H1 (cell line): Measurements from ENCODE around the gene PANX2. TPM values are rescaled to one million over a fixed set of nuclear protein-coding genes. Genes with fewer than 3 reads are reported as not detected.
A peak's percentile ranks its signal among the peaks of the same experiment; 100 is the strongest.

Experiments used
- SIN3A ChIP-seq, 2 experiments: IDR thresholded peaks in 1 of 2; conservative IDR thresholded peaks in 1 of 2; 2 replicates each; pipeline ENCODE4 v1.6.1; 2011 to 2012; ENCODE audit warnings: low read length in 2 of 2, improper control_type of control experiment in 1 of 2, low read depth in 1 of 2, mild to moderate bottlenecking in 1 of 2
- TAF1 ChIP-seq: IDR thresholded peaks from 2 replicates; pipeline ENCODE4 v1.6.1; 2011; ENCODE audit warnings: mild to moderate bottlenecking, low read depth, low read length
- polyA plus RNA-seq, 7 experiments: library from polyadenylated mRNA; depleted of rRNA in 3 of 7; stranded (reverse) in 5 of 7; unstranded in 2 of 7; fragments of >200 nt in 5 of 7; fragments of 200-250 nt in 2 of 7; gene quantifications; 1 replicate in 5 of 7; 2 replicates in 1 of 7; 4 replicates in 1 of 7; pipeline versions ENCODE4 v1.2.1 to v1.2.3, GENCODE V29; 2011 to 2013; ENCODE audit warnings: missing spikeins in 2 of 7, mixed read lengths in 2 of 7
- total RNA-seq: library from RNA; stranded (reverse); fragmentation: NEBNext Ultra II Directional; extraction: Animal tissue kit (Norgen Biotek cat#: 25700); gene quantifications from 2 replicates; pipeline ENCODE4 v1.2.1, GENCODE V29; 2021
- TF ChIP-seq, protein P1 (sequence below): IDR thresholded peaks from 2 replicates; pipeline ENCODE4 v1.6.1; 2012; ENCODE audit warnings: inconsistent platforms

Gene PANX2
- total and polyA plus RNA-seq, 2 of the 8 experiments (the other 6 are each of a cell fraction or from before 2014, with no cell fraction given), result 3.5 to 5.0 TPM

DNA sequence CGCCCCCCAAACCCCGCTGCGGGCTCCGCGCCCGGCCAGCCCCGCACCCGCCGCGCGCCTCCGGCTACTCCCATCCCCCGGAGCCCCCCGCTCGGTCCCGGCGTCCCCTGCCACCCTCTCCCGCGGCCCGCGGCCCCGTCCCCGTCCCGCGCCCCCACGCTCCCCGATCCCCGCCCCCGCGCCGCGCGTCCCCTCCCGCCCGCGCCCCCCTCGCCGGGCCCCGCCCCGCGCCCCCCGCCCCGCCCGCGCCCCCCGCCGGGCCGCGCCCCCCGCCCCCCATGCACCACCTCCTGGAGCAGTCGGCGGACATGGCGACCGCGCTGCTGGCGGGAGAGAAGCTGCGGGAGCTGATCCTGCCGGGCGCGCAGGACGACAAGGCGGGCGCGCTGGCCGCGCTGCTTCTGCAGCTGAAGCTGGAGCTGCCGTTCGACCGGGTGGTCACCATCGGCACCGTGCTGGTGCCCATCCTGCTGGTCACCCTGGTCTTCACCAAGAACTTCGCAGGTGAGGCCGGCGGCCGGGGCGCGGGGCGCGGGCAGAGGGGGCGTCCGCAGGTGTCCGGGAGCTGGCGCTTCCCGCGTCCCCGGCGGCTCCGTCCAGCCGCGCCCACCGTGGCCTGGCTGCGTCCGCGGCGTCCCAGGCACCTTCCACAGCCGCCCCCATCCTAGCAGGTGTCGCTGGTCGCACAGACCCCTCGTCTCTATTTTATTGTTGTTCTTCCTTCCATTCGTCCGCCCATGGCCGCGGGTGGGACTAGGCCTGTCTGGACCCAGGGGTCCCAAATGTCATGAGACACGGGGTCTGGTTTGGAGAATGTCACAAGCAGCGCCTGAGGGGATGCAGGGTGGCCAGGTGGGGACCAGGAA, at the start of gene PANX2 (continued):
- TF ChIP-seq SIN3A (conservative IDR thresholded peaks at IDR 0.05 in 1 of 2, IDR thresholded peaks at IDR 0.05 in 1 of 2; ENCODE audit: low read depth in 1 of 2, low read length in 2 of 2) (0 out of 4 replicates have a peak, but pooled peaks of 1 of the 2 experiments have one; percentile 23), TAF1 (no peak)
- TF ChIP-seq, protein P1, sequence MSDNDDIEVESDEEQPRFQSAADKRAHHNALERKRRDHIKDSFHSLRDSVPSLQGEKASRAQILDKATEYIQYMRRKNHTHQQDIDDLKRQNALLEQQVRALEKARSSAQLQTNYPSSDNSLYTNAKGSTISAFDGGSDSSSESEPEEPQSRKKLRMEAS, result peak; percentile 7; the same call in 1 of the 2 replicates
